Smooth muscle cell (in vitro differentiated cells): ENCODE results near the gene EIF3L. TPM values are rescaled to one million over a fixed set of nuclear protein-coding genes. Genes with fewer than 3 reads are reported as not detected.

ENCODE experiments used
- DNase-seq: peaks from one replicate; lab custom pipeline; 2025; ENCODE audit not compliant: unreplicated experiment; lab: John Stamatoyannopoulos, UW
- H2AFZ ChIP-seq: fragments of 200-600 bp; sonication (generic); 2 replicates; pipeline ENCODE4 v1.6.0; 2016; ENCODE audit warnings: antibody characterized with exemption, low read depth, mild to moderate bottlenecking
- H3F3A ChIP-seq: fragments of 200-600 bp; sonication (generic); 2 replicates; pipeline ENCODE4 v1.6.0; 2017; ENCODE audit warnings: antibody characterized with exemption, low read depth
- H3K27ac ChIP-seq: fragments of 200-600 bp; sonication (generic); 2 replicates; pipeline ENCODE4 v1.5.1; 2016; ENCODE audit warnings: low read depth, mild to moderate bottlenecking
- H3K27me3 ChIP-seq: fragments of 200-600 bp; sonication (generic); 2 replicates; pipeline ENCODE4 v1.6.1; 2016; ENCODE audit warnings: low read depth, mild to moderate bottlenecking
- H3K36me3 ChIP-seq: fragments of 200-600 bp; sonication (generic); 2 replicates; pipeline ENCODE4 v1.5.1; 2016; ENCODE audit warnings: low read depth
- H3K4me1 ChIP-seq: fragments of 200-600 bp; sonication (generic); 2 replicates; pipeline ENCODE4 v1.5.1; 2016; ENCODE audit warnings: low read depth
- H3K4me2 ChIP-seq: fragments of 200-600 bp; sonication (generic); 2 replicates; pipeline ENCODE4 v1.6.0; 2016; ENCODE audit warnings: mild to moderate bottlenecking
- H3K4me3 ChIP-seq: fragments of 200-600 bp; sonication (generic); 2 replicates; pipeline ENCODE4 v1.5.1; 2016; ENCODE audit warnings: mild to moderate bottlenecking
- H3K79me2 ChIP-seq: fragments of 200-600 bp; sonication (generic); 2 replicates; pipeline ENCODE4 v1.6.0; 2016; ENCODE audit warnings: low read depth, mild to moderate bottlenecking
- H3K9ac ChIP-seq: fragments of 200-600 bp; sonication (generic); 2 replicates; pipeline ENCODE4 v1.6.0; 2016; ENCODE audit warnings: low read depth
- H3K9me3 ChIP-seq: fragments of 200-600 bp; sonication (generic); replicated peaks from 2 replicates; pipeline ENCODE4 v1.5.1; 2016; ENCODE audit warnings: low read depth
- H4K20me1 ChIP-seq: fragments of 200-600 bp; sonication (generic); 2 replicates; pipeline ENCODE4 v1.6.0; 2016; ENCODE audit warnings: low read depth
- CTCF ChIP-seq: fragments of 200-600 bp; sonication (generic); IDR thresholded peaks from 2 replicates; pipeline ENCODE4 v1.5.1; 2017; ENCODE audit warnings: borderline replicate concordance, mild to moderate bottlenecking, antibody characterized with exemption; ENCODE audit not compliant: insufficient read depth, poor library complexity, severe bottlenecking
- WGBS: methylation state at CpG from one replicate; pipeline ENCODE4 v1.1.7; 2016; ENCODE audit warnings: low lambda C conversion rate; 5-methylcytosine and 5-hydroxymethylcytosine counted together
- polyA plus RNA-seq: library from polyadenylated mRNA; unstranded; fragments of >200 nt; fragmentation: Nextera tagmentation; extraction: Ambion mirVana; gene quantifications from 2 replicates; pipeline ENCODE4 v1.2.1, GENCODE V29; 2016
- total RNA-seq: library from RNA; depleted of rRNA; stranded (reverse); fragments of >200 nt; gene quantifications from 2 replicates; pipeline ENCODE4 v1.2.3, GENCODE V29; 2014

EIF3L gene
- total and polyA plus RNA-seq, 2 experiments from 2014 or later = 182 to 274 TPM

- no peaks in the 10 kb centered on the region for H3K9me3 ChIP-seq
- no peak overlapping the region for H2AFZ ChIP-seq
- H3K4me1 ChIP-seq = no peaks in the 10 kb centered on the region
- WGBS = 82% methylated on average over 6 of the region's 6 CpGs
- no peak overlapping the region for H3K27ac ChIP-seq
- H3K27me3 ChIP-seq = no peaks in the 10 kb centered on the region
- H3K36me3 ChIP-seq = peaks cover 24% of the 10 kb centered on the region
- H3K4me2 ChIP-seq = no peak overlapping the region
- DNase-seq = no peak
- TF ChIP-seq CTCF = no peak
- peaks cover 25% of the 10 kb centered on the region for H3K79me2 ChIP-seq
- H3F3A ChIP-seq = peaks cover 4% of the 10 kb centered on the region
- no peak overlapping the region for H3K9ac ChIP-seq
- H3K4me3 ChIP-seq = no peak overlapping the region
- H4K20me1 ChIP-seq = peaks cover 49% of the 10 kb centered on the region
Measured at GRCh38 chr22:37865510-37865909, 16.3 kb downstream of the EIF3L start.

- Histone ChIP-seq H3F3A (no peaks in the 10 kb centered on the region), H3K4me3 (no peak overlapping the region), H3K9ac (no peak overlapping the region), H2AFZ (no peak overlapping the region), H3K4me2 (no peak overlapping the region), H4K20me1 (peaks cover 38% of the 10 kb centered on the region), H3K27me3 (no peaks in the 10 kb centered on the region), H3K79me2 (peaks cover 19% of the 10 kb centered on the region), H3K9me3 (no peaks in the 10 kb centered on the region), H3K36me3 (peaks cover 31% of the 10 kb centered on the region), H3K27ac (no peak overlapping the region), H3K4me1 (no peaks in the 10 kb centered on the region)
- WGBS = 92% methylated on average over 7 of the region's 7 CpGs
- TF ChIP-seq CTCF = no peak
- no peak for DNase-seq
Measured at GRCh38 chr22:37870273-37870672, 21.1 kb downstream of the EIF3L start.

- no peak overlapping the region for H3K9ac ChIP-seq
- WGBS = 85% methylated on average over 6 of the region's 6 CpGs
- H3K79me2 ChIP-seq = peaks cover 44% of the 10 kb centered on the region
Measured at GRCh38 chr22:37880668-37881440, 31.6 kb downstream of the EIF3L start.

More at GRCh38 chr22:37880668-37881440, 31.6 kb downstream of the EIF3L start:
- peak overlapping the region; percentile 11 for H3K27ac ChIP-seq
- H3K4me2 ChIP-seq = no peak overlapping the region
- H3F3A ChIP-seq = no peaks in the 10 kb centered on the region
- no peak overlapping the region for H3K4me3 ChIP-seq
- no peak for TF ChIP-seq CTCF
- H4K20me1 ChIP-seq = peaks cover 54% of the 10 kb centered on the region
- H3K9me3 ChIP-seq = no peaks in the 10 kb centered on the region
- no peak overlapping the region for H2AFZ ChIP-seq
- no peaks in the 10 kb centered on the region for H3K27me3 ChIP-seq
- no peaks in the 10 kb centered on the region for H3K4me1 ChIP-seq
- DNase-seq = no peak
- peaks cover 21% of the 10 kb centered on the region for H3K36me3 ChIP-seq
